Uterus (tissue), 4 donors: ENCODE data around the gene PNPLA6. TPM values are rescaled to one million over a fixed set of nuclear protein-coding genes. Genes with fewer than 3 reads are reported as not detected.

Experiments used
- DNase-seq, 2 donors: peaks; one replicate each; pipeline ENCODE4 v3.0.0-alpha.2; 2019 to 2020
- H3K27ac ChIP-seq, 2 donors: fragments of 200-600 bp; sonication (generic); 1 replicate in 1 of 2; 2 replicates in 1 of 2; pipeline ENCODE4 v1.5.1; 2016 to 2018
- H3K27me3 ChIP-seq, 2 donors: fragments of 200-600 bp; sonication (generic); one replicate each; pipeline ENCODE4 v1.5.1; 2018 to 2019; ENCODE audit warnings: control low read depth in 1 of 2
- H3K36me3 ChIP-seq, 2 donors: fragments of 200-600 bp; sonication (generic); one replicate each; pipeline ENCODE4 v1.5.1; 2019; ENCODE audit warnings: control low read depth in 1 of 2
- H3K4me1 ChIP-seq, 2 donors: fragments of 200-600 bp; sonication (generic); one replicate each; pipeline ENCODE4 v1.5.1; 2018 to 2019; ENCODE audit warnings: control low read depth in 1 of 2
- H3K4me3 ChIP-seq, 2 donors: fragments of 200-600 bp; sonication (generic); 1 replicate in 1 of 2; 2 replicates in 1 of 2; pipeline ENCODE4 v1.5.1; 2018 to 2019; ENCODE audit warnings: mild to moderate bottlenecking in 1 of 2
- H3K9me3 ChIP-seq, 2 donors: fragments of 200-600 bp; sonication (generic); one replicate each; pipeline ENCODE4 v1.5.1; 2019; ENCODE audit warnings: control low read depth in 1 of 2
- POLR2A ChIP-seq, 2 donors: fragments of 450-650 bp; IDR thresholded peaks; one replicate each; pipeline ENCODE4 v1.6.1; 2016; ENCODE audit warnings: antibody characterized with exemption in 2 of 2, mild to moderate bottlenecking in 1 of 2, moderate library complexity in 1 of 2
- intact Hi-C: fragments of 100-400 bp; cut with DNase I; formaldehyde crosslinking; loops from one replicate; pipeline ENCODE4 v1.15.1; 2023; ENCODE audit warnings: low total_unique reads
- total RNA-seq, 4 donors: library from RNA; depleted of rRNA in 3 of 4; stranded (reverse); fragments of >200 nt in 3 of 4; gene quantifications; one replicate each; pipeline versions ENCODE4 v1.1.0 to v1.2.4, GENCODE V29; 2014 to 2023
- TF ChIP-seq, protein P1 (sequence below), 4 experiments: fragments of 200-600 bp in 2 of 4; fragments of 450-650 bp in 2 of 4; sonication (generic) in 2 of 4; IDR thresholded peaks; one replicate each; pipeline ENCODE4 v1.5.1; 2016 to 2019; ENCODE audit warnings: antibody characterized with exemption in 4 of 4, mild to moderate bottlenecking in 2 of 4, moderate library complexity in 1 of 4
- donor health status: DM: yes; HTN: yes; CAD: no.

Gene PNPLA6
- total RNA-seq, 4 donors from 2014 or later, result 26.4 to 113 (median 40.4) TPM

DNA sequence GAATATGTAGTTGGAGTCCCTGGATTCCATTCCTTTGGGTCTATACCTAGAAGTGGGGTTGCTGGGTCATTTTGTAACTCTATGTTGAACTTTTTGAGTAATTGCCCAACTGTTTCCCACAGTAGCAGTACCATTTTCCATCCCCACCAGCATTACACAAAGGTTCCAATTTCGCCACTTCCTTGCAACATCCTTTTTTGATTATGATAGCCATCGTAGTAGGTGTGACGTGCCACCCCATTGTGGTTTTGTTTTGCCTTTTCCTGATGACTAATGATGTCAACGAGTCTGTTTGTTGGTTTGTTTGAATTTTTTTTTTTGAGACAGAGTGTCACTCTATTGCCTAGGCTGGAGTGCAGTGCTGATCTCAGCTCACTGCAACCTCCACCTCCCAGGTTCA is 43.4 kb upstream of the PNPLA6 start:
- H3K4me3 ChIP-seq, result no peak overlapping the region
- intact Hi-C loops, result no loop called here
- H3K4me1 ChIP-seq, result no peaks in the 10 kb centered on the region
- no peak for DNase-seq
- TF ChIP-seq, protein P1, sequence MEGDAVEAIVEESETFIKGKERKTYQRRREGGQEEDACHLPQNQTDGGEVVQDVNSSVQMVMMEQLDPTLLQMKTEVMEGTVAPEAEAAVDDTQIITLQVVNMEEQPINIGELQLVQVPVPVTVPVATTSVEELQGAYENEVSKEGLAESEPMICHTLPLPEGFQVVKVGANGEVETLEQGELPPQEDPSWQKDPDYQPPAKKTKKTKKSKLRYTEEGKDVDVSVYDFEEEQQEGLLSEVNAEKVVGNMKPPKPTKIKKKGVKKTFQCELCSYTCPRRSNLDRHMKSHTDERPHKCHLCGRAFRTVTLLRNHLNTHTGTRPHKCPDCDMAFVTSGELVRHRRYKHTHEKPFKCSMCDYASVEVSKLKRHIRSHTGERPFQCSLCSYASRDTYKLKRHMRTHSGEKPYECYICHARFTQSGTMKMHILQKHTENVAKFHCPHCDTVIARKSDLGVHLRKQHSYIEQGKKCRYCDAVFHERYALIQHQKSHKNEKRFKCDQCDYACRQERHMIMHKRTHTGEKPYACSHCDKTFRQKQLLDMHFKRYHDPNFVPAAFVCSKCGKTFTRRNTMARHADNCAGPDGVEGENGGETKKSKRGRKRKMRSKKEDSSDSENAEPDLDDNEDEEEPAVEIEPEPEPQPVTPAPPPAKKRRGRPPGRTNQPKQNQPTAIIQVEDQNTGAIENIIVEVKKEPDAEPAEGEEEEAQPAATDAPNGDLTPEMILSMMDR (IDR thresholded peaks at IDR 0.05), result no peak
- TF ChIP-seq POLR2A (IDR thresholded peaks at IDR 0.05), result no peak
- no peaks in the 10 kb centered on the region for H3K27me3 ChIP-seq
- H3K9me3 ChIP-seq, result no peaks in the 10 kb centered on the region
- no peaks in the 10 kb centered on the region for H3K36me3 ChIP-seq
- H3K27ac ChIP-seq, result no peak overlapping the region

DNA sequence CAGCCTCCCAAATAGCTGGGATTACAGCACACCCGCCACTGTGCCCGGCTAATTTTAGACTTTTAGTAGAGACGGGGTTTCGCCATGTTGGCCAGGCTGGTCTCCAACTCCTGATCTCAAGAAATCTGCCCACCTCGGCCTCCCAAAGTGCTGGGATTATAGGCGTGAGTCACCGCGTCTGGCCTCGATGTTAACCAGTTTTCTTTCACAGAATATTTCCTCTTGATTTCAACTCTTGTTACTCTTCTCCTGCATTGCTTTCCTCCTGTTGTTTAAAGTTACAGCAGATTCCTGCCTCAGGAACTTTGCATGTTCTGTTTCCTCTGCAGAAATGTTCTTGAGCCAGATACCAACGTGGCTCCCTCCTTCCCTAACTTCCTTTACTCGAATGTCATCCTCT is 43.0 kb upstream of the PNPLA6 start:
- intact Hi-C loops, result no loop called here
- no peaks in the 10 kb centered on the region for H3K4me1 ChIP-seq

DNA sequence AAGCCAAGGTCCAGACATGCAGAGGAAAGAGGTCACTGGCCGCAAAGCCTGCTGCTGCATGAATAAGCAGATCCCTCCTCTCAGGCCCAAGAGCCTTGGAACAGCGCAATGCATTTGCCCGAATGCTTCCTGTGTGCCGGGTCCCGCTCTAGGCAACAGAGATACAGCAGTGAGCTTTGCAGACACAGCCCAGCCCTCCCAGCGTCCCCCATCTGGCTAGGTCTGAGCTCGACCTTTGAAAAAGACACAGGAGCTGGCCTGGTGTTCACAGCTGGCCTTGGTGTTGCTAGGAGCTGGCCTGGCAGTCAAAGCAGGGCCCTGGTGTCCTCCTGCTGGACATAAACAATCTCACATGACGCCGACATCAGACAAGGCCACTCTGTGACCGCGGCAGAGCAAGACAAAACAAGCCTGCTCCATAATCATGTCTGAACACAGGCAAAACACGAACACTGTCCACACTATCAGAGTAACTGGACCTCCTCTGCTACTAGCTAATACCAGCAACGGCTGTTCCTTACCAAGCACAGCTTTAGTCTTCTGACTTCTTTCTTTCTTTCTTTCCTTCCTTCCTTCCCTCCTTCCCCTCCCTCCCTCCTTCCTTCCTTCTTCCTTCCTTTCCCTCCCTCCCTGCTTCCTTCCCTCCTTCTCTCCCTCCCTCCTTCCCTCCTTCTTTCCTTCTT is 41.0 kb upstream of the PNPLA6 start:
- Histone ChIP-seq H3K9me3 (no peaks in the 10 kb centered on the region), H3K36me3 (no peaks in the 10 kb centered on the region), H3K4me3 (no peak overlapping the region), H3K4me1 (no peaks in the 10 kb centered on the region), H3K27me3 (no peaks in the 10 kb centered on the region), H3K27ac (peak overlapping the region in 1 of 2 donors; percentile 42)
- no peak for DNase-seq
- TF ChIP-seq, protein P1 (IDR thresholded peaks at IDR 0.05), result no peak
- no peak for TF ChIP-seq POLR2A (IDR thresholded peaks at IDR 0.05)
- intact Hi-C loops, result no loop called here

More for the DNA sequence above, 43.0 kb upstream of the PNPLA6 start:
- DNase-seq, result no peak
- H3K9me3 ChIP-seq, result no peaks in the 10 kb centered on the region
- H3K27ac ChIP-seq, result no peak overlapping the region
- H3K27me3 ChIP-seq, result no peaks in the 10 kb centered on the region
- H3K36me3 ChIP-seq, result no peaks in the 10 kb centered on the region
- no peak overlapping the region for H3K4me3 ChIP-seq
- no peak for TF ChIP-seq POLR2A (IDR thresholded peaks at IDR 0.05)
- TF ChIP-seq, protein P1 (IDR thresholded peaks at IDR 0.05), result no peak

DNA sequence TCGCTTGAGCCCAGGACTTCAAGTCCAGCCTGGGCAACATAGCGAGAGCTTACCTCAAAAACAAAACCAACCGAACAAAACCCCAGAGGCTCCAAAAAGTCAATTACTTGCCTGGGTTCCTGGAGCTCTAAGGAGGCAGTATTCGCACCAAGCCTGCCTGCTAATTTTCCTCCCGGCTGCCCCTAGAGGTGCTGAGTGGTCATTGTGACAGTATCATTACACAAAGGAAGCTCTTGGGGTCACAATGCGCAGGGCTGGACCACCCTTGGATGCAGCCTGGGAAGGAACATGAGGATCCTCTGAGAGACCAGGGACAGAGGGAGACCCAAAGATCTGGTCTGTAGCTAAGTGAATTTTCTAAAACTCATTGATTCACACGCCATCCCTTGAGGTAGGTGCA is 38.2 kb upstream of the PNPLA6 start:
- Histone ChIP-seq H3K27ac (no peak overlapping the region), H3K9me3 (no peaks in the 10 kb centered on the region), H3K4me3 (no peak overlapping the region), H3K36me3 (no peaks in the 10 kb centered on the region), H3K27me3 (no peaks in the 10 kb centered on the region), H3K4me1 (peaks cover 0 to 8% of the 10 kb centered on the region in 2 donors)
- no peak for DNase-seq
- no peak for TF ChIP-seq POLR2A (IDR thresholded peaks at IDR 0.05)
- TF ChIP-seq, protein P1 (IDR thresholded peaks at IDR 0.05), result no peak
- intact Hi-C loops, result no loop called here

DNA sequence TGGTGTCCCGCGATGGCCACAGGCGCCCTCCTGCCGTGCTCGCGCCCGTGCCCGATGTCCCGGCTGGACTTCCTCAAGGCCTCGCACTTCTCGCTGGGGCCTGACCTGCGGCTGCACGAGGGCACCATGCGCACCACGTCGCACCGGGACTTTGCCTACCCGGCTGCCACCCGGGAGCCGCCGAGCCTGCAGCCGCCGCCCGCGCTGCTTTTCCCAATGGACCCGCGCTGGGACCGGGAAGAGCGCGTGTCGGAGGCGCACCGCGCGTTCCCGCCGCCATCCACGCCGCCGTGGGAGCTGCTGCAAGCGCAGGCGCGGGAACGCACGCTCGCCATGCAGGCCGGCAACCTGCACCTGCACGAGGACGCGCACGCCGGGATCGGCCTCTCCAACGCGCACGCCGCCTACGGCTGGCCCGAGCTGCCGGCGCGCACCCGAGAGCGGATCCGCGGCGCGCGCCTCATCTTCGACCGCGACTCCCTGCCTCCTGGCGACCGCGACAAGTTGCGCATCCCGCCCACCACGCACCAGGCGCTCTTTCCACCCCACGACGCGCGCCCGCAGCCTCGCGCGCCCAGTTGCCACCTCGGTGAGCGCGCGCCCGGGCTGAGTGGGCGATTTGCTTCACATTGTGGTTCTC is 34.6 kb upstream of the PNPLA6 start:
- DNase-seq, result no peak
- peaks cover 0 to 8% of the 10 kb centered on the region in 2 donors for H3K4me1 ChIP-seq
- H3K36me3 ChIP-seq, result no peaks in the 10 kb centered on the region
- intact Hi-C loops, result no loop called here
- peak overlapping the region in 1 of 2 donors; percentile 32 for H3K4me3 ChIP-seq
- H3K9me3 ChIP-seq, result no peaks in the 10 kb centered on the region
- no peak for TF ChIP-seq POLR2A (IDR thresholded peaks at IDR 0.05)
- TF ChIP-seq, protein P1 (IDR thresholded peaks at IDR 0.05), result no peak
- no peak overlapping the region for H3K27ac ChIP-seq
- H3K27me3 ChIP-seq, result no peaks in the 10 kb centered on the region
